Renal cortex interstitium (tissue), 15 donors: ENCODE results near the gene CREBZF. TPM values are rescaled to one million over a fixed set of nuclear protein-coding genes. Genes with fewer than 3 reads are reported as not detected.

Experiments used
- DNase-seq, 11 donors: peaks; one replicate each; pipeline ENCODE4 v3.0.0-alpha.2; 2013; ENCODE audit warnings: low read depth in 9 of 11, low spot score in 4 of 11; ENCODE audit errors: extremely low read depth in 1 of 11
- long read RNA-seq, 16 experiments: transcript quantifications; one replicate each; lab custom pipeline, GENCODE V29; 2026
- polyA plus RNA-seq, 3 donors: library from polyadenylated mRNA; unstranded; fragments of 120-200 nt; gene quantifications; one replicate each; pipeline ENCODE4 v1.2.1, GENCODE V29; 2013; ENCODE audit not compliant: insufficient read length in 3 of 3

The CREBZF gene, protein sequence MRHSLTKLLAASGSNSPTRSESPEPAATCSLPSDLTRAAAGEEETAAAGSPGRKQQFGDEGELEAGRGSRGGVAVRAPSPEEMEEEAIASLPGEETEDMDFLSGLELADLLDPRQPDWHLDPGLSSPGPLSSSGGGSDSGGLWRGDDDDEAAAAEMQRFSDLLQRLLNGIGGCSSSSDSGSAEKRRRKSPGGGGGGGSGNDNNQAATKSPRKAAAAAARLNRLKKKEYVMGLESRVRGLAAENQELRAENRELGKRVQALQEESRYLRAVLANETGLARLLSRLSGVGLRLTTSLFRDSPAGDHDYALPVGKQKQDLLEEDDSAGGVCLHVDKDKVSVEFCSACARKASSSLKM
- polyA plus RNA-seq, result 100 to 1,000 TPM in 2 of 3 donors, 10 to 100 TPM in 1; 96.3 to 131 (median 120) TPM
- long read RNA-seq, donor 1, full-length matches to known transcripts, result 43 of 54 reads
- long read RNA-seq, donor 1, partial matches to known transcripts, result 11 of 54 reads
- long read RNA-seq, donor 1, other reads (novel, unspliced or antisense), result 0 of 54 reads
- long read RNA-seq, donor 2, full-length matches to known transcripts, result 60 of 72 reads
- long read RNA-seq, donor 2, partial matches to known transcripts, result 12 of 72 reads
- long read RNA-seq, donor 2, other reads (novel, unspliced or antisense), result 0 of 72 reads
- long read RNA-seq, donor 3, full-length matches to known transcripts, result 103 of 123 reads
- long read RNA-seq, donor 3, partial matches to known transcripts, result 20 of 123 reads
- long read RNA-seq, donor 3, other reads (novel, unspliced or antisense), result 0 of 123 reads
- long read RNA-seq, donor 4, full-length matches to known transcripts, result 118 of 135 reads
- long read RNA-seq, donor 4, partial matches to known transcripts, result 17 of 135 reads
- long read RNA-seq, donor 4, other reads (novel, unspliced or antisense), result 0 of 135 reads
- long read RNA-seq, donor 5, result 0 reads
- long read RNA-seq, donor 6, full-length matches to known transcripts, result 109 of 126 reads
- long read RNA-seq, donor 6, partial matches to known transcripts, result 17 of 126 reads
- long read RNA-seq, donor 6, other reads (novel, unspliced or antisense), result 0 of 126 reads
- long read RNA-seq, donor 7, full-length matches to known transcripts, result 119 of 128 reads
- long read RNA-seq, donor 7, partial matches to known transcripts, result 9 of 128 reads
- long read RNA-seq, donor 7, other reads (novel, unspliced or antisense), result 0 of 128 reads
- long read RNA-seq, donor 8, full-length matches to known transcripts, result 146 of 182 reads
- long read RNA-seq, donor 8, partial matches to known transcripts, result 36 of 182 reads
- long read RNA-seq, donor 8, other reads (novel, unspliced or antisense), result 0 of 182 reads
- long read RNA-seq, donor 9, full-length matches to known transcripts, result 85 of 99 reads
- long read RNA-seq, donor 9, partial matches to known transcripts, result 14 of 99 reads
- long read RNA-seq, donor 9, other reads (novel, unspliced or antisense), result 0 of 99 reads
- long read RNA-seq, donor 10, full-length matches to known transcripts, result 81 of 86 reads
- long read RNA-seq, donor 10, partial matches to known transcripts, result 5 of 86 reads
- long read RNA-seq, donor 10, other reads (novel, unspliced or antisense), result 0 of 86 reads
- long read RNA-seq, donor 11, full-length matches to known transcripts, result 94 of 103 reads
- long read RNA-seq, donor 11, partial matches to known transcripts, result 9 of 103 reads
- long read RNA-seq, donor 11, other reads (novel, unspliced or antisense), result 0 of 103 reads
- long read RNA-seq, donor 12, full-length matches to known transcripts, result 60 of 69 reads
- long read RNA-seq, donor 12, partial matches to known transcripts, result 9 of 69 reads
- long read RNA-seq, donor 12, other reads (novel, unspliced or antisense), result 0 of 69 reads
- long read RNA-seq, donor 13, result 0 reads
- long read RNA-seq, donor 14, full-length matches to known transcripts, result 52 of 63 reads
- long read RNA-seq, donor 14, partial matches to known transcripts, result 11 of 63 reads
- long read RNA-seq, donor 14, other reads (novel, unspliced or antisense), result 0 of 63 reads
- long read RNA-seq, donor 15, full-length matches to known transcripts, result 50 of 57 reads
- long read RNA-seq, donor 15, partial matches to known transcripts, result 7 of 57 reads
- long read RNA-seq, donor 15, other reads (novel, unspliced or antisense), result 0 of 57 reads
- long read RNA-seq, donor 16, full-length matches to known transcripts, result 220 of 267 reads
- long read RNA-seq, donor 16, partial matches to known transcripts, result 47 of 267 reads
- long read RNA-seq, donor 16, other reads (novel, unspliced or antisense), result 0 of 267 reads

GRCh38 chr11:85664615-85665481, at the start of gene CREBZF:
CREBZF (minus strand) TSS chr11:85665129; CDS start chr11:85664875, 254 bp downstream.
- DNase-seq, result peak; percentile 88 to 95 (median 93)

- DNase-seq, result no peak
Measured at GRCh38 chr11:85712953-85713352, 48.0 kb upstream of the CREBZF start.

DNA sequence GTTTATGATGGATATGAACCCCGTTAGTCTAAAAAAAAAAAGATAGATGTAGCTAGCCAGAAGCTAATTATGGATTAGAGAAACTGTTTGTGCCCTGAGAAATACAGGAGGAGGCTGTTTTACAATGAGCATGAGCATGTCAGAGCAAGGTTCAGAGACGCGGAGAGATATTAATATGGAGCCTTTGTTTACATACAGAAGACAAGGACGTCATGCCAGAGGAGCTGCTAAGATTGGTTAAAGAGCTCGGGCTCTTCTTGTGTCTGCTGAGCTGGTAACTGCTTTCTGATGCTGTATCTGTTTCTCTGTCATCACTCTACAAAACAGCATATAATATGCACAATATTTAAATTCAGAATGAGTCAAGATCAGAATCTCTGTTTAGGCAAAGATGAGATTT, 46.0 kb upstream of the CREBZF start:
- no peak for DNase-seq

- no peak for DNase-seq
Measured at GRCh38 chr11:85709941-85710702, 45.2 kb upstream of the CREBZF start.

DNA sequence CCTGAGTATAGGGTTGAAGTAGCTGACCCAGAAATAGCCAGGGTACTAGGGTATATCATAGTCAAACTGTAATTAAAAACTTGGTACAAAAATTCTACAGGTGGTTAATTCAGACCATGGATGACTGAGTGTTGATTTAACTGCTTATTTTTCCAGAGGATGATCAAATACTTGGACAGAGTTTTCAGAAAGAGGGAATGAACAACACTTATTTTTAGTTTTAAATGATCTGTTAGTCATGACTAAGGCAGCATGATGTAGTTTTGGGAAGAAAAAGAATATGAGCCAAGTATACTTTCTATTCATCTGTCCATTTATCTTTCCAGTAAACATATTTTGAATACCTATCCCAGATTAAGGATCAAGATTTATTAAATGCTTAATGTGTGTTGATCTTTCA, 40.9 kb upstream of the CREBZF start:
- no peak for DNase-seq

GRCh38 chr11:85704967-85705366, 40.0 kb upstream of the CREBZF start:
- no peak for DNase-seq

- DNase-seq, result no peak
Measured at GRCh38 chr11:85699957-85700741, 35.2 kb upstream of the CREBZF start.

- no peak for DNase-seq
Measured at GRCh38 chr11:85698195-85698594, 33.3 kb upstream of the CREBZF start.

DNA sequence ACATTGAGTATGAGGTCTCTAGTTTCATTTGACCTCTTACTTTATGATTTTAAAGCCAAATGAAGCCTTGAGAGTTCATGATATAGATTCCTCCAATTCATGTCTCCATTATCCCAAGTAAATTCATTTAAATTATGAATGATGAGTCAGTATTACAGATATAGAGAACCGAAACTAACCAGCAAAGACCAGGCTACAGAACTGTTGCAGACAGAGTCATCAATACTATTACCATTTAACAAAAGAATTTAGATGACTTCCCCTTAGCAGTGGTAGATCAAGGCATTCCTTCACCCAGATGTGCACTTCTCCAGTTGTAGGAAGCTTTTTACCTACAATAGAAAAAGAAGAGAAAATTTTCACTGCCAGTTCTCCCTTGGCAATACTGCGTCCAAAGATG, 32.8 kb upstream of the CREBZF start:
- no peak for DNase-seq

DNA sequence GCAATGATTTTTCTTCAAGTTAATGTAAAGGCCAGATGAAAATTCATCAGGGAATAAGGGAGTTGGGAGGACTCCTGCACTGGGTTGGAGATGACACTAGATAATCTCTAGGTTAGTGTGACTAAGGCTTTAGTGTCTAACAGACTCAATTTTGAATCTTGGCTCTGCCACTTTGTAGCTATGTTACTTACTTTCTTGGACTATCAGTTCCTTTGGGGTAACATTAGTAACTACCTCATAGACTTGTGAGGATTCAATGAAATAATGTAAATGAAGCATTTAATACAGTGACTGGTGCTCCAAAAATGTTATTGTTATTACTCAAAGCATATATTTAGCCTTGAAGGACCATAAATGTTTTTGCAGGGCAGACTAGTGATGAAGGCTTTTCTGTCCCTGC, 30.6 kb upstream of the CREBZF start:
- DNase-seq, result no peak

DNA sequence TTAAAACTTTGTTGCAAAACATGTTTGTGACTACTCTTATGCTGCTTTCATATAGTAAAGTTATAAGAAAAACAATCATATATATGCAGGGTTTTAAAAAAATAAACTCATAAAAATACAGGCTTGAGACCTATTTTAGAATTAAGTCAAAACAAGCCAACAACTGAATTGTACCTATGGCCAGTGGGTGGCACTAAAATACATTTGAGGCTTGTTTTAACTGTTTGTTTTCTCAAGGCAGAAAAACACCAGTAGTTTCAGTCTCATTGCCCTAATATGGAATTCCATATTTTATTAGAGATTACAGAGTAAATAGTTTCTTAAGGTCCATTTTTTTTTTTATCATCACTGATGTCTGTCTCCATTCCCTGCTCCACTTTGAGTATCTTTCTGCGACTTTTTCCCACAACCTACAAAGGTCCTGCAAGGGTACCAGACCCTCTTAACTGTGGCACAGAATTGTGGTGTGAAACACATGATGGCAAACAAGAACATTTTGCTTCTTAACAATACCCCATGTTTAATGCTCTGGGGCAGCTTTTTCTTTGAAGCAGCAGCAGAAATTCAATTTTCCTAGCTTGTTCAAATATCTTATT, 29.6 kb upstream of the CREBZF start:
- DNase-seq, result peak in 1 of 11 donors; percentile 37

DNA sequence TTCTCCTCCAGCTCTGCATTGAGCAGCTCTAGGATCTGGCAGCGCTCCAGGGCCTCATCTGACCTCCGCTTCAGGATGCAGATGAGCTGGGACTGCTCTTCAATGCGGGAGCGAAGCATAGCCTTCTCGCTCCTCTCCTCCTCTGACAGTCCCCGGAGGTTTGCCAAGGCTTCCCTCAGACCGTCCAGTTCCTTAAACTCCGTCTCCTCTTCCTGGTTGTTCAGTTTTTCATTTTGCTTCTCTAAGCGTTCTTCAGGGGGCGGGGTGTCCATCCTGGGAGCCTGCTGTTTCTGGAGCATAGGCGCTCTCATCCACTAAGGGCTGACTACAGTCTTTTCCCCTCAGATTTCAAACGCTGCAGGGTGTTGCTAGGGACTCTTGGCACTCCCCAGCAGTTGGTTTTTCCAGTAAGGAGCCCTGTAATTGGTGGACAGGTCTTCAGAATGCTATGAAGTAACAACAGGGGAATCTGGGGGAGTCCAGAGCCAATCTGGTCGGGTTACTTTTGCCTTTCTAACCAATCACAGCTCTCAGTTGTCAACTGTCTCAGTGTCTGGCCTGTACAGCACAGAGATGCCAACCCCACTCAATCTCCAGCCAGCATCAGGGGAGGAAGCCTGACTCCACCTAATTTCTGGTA, 21.0 kb upstream of the CREBZF start, which contains the start of gene CCDC89:
TSS of gene CCDC89 (minus strand) at position 376 of the 640 bp plus-strand sequence. CDS start at position 311, 65 bp downstream.
- peak; percentile 65 to 94 (median 84) for DNase-seq

DNA sequence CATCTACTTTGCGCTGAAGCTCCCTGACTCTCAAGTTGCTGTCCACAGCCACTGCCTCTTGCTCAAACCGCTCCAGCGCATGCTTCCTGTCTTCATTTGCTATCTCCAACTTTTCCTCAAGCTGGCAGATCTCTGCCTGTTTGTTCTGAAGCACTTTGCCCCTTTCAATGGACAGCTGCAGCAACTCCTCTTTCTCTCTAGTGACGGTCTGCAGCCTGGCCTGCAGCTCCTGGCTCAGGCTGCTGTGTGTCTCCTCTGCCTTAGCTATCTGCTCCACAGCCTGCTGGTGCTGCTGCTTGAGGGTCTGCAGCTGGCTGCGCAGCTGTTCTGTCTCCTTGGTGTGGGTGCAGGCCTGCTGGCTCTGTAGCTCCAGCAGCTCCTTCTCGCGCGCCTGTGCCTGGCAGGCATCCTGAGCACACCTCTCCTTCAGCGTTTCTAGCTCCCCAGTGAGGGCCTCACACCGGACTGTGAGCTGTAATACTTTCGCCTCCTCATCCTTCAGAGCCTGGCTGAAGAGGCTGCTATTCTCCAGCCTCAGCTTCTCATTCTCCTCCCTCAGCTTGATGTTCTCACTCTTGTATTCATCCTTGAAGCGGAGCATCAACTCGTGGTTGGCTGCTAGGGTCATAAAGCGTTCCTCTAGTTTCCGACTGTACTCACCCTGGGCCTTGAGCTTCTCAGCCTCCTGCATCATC, 20.3 kb upstream of the CREBZF start:
- peak in 9 of 11 donors; percentile 52 to 82 (median 70) for DNase-seq
